Transverse colon (tissue), 4 donors: Measurements from ENCODE around the gene TTF2.

Source experiments
- EP300 ChIP-seq: sonication (generic); formaldehyde crosslinking; IDR thresholded peaks from one replicate; pipeline ENCODE4 v1.6.1; 2017; ENCODE audit warnings: antibody characterized with exemption, low read depth
- POLR2AphosphoS5 ChIP-seq, 3 donors: sonication (generic); formaldehyde crosslinking; IDR thresholded peaks; one replicate each; pipeline ENCODE4 v1.6.1; 2016; ENCODE audit warnings: antibody characterized with exemption in 3 of 3
- TF ChIP-seq, protein P1 (sequence below), 5 experiments: fragments of 200-600 bp in 3 of 5; fragments of 450-650 bp in 2 of 5; sonication (generic) in 3 of 5; IDR thresholded peaks; 1 replicate in 2 of 5; 2 replicates in 3 of 5; pipeline ENCODE4 v1.5.1; 2016 to 2017; ENCODE audit warnings: antibody characterized with exemption in 5 of 5, inconsistent platforms in 3 of 5, mild to moderate bottlenecking in 2 of 5, moderate library complexity in 1 of 5

- TF ChIP-seq POLR2AphosphoS5 (IDR thresholded peaks at IDR 0.05) (no peak), EP300 (no peak)
- TF ChIP-seq, protein P1, sequence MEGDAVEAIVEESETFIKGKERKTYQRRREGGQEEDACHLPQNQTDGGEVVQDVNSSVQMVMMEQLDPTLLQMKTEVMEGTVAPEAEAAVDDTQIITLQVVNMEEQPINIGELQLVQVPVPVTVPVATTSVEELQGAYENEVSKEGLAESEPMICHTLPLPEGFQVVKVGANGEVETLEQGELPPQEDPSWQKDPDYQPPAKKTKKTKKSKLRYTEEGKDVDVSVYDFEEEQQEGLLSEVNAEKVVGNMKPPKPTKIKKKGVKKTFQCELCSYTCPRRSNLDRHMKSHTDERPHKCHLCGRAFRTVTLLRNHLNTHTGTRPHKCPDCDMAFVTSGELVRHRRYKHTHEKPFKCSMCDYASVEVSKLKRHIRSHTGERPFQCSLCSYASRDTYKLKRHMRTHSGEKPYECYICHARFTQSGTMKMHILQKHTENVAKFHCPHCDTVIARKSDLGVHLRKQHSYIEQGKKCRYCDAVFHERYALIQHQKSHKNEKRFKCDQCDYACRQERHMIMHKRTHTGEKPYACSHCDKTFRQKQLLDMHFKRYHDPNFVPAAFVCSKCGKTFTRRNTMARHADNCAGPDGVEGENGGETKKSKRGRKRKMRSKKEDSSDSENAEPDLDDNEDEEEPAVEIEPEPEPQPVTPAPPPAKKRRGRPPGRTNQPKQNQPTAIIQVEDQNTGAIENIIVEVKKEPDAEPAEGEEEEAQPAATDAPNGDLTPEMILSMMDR (IDR thresholded peaks at IDR 0.05) = no peak
Measured at GRCh38 chr1:117120774-117121588, 60.9 kb downstream of the TTF2 start.
